NOMO-1 (cell line): ENCODE measurements around the gene H2BW2.
"Not testable (repeated sequence)": the region's sequence is repeated elsewhere in the genome, so short reads cannot be mapped to it uniquely, and the experiment has no call there.

Experiments used
- DNase-seq, 2 experiments: peaks; one replicate each; lab custom pipeline; 2025; ENCODE audit not compliant: unreplicated experiment in 2 of 2; lab: John Stamatoyannopoulos, UW

H2BW2 gene

GRCh38 chrX:104039689-104040505, at the start of gene H2BW2:
Gene H2BW2, plus strand, starts transcription at chrX:104039956. Its CDS starts 39 bp downstream, at chrX:104039995.
- DNase-seq = no peak

- no peak for DNase-seq
Observed at GRCh38 chrX:103999234-103999633, 40.5 kb upstream of the H2BW2 start.

- DNase-seq = no peak
Observed at GRCh38 chrX:104008831-104009230, 30.9 kb upstream of the H2BW2 start.

- no peak for DNase-seq
Observed at GRCh38 chrX:104013158-104013557, 26.6 kb upstream of the H2BW2 start.

GRCh38 chrX:104013606-104014005, 26.1 kb upstream of the H2BW2 start, which contains the start of gene H2BW1:
Gene H2BW1, minus strand, starts transcription at chrX:104013708. Its CDS starts 132 bp downstream, at chrX:104013576.
- no peak for DNase-seq

GRCh38 chrX:104015576-104015975, 24.2 kb upstream of the H2BW2 start:
- not testable (repeated sequence) for DNase-seq

GRCh38 chrX:104018126-104018525, 21.6 kb upstream of the H2BW2 start:
- no peak for DNase-seq

- no peak for DNase-seq
Observed at GRCh38 chrX:104041003-104041402, 1.2 kb downstream of the H2BW2 start.

- no peak for DNase-seq
Observed at GRCh38 chrX:104045642-104046041, 5.9 kb downstream of the H2BW2 start.

- no peak for DNase-seq
Observed at GRCh38 chrX:104047171-104047570, 7.4 kb downstream of the H2BW2 start.

GRCh38 chrX:104054956-104055355, 15.2 kb downstream of the H2BW2 start:
- DNase-seq = not testable (repeated sequence)

- not testable (repeated sequence) for DNase-seq
Observed at GRCh38 chrX:104062636-104063035, 22.9 kb downstream of the H2BW2 start.

- not testable (repeated sequence) for DNase-seq
Observed at GRCh38 chrX:104075778-104076445, 36.2 kb downstream of the H2BW2 start, which contains the start of gene TMSB15C. Gene TMSB15C, minus strand, starts transcription at chrX:104076236.

GRCh38 chrX:104077854-104078253, 38.1 kb downstream of the H2BW2 start:
- not testable (repeated sequence) for DNase-seq

GRCh38 chrX:104084063-104084462, 44.3 kb downstream of the H2BW2 start:
- no peak for DNase-seq

- no peak for DNase-seq
Observed at GRCh38 chrX:104084534-104085277, 45.0 kb downstream of the H2BW2 start.

GRCh38 chrX:104085477-104085876, 45.7 kb downstream of the H2BW2 start:
- no peak for DNase-seq

- no peak for DNase-seq
Observed at GRCh38 chrX:104085919-104086318, 46.2 kb downstream of the H2BW2 start.
